Memory B cell (primary cell): Measurements from ENCODE around the gene CDC42EP4.
"Not testable (repeated sequence)": the region's sequence is repeated elsewhere in the genome, so short reads cannot be mapped to it uniquely, and the experiment has no call there.

Experiments used
- ATAC-seq: fragments of 150-1000 bp; cut with Tn5 transposase; 2 replicates; pipeline ENCODE4 v1.10.0; 2021; ENCODE audit warnings: low read depth, mild to moderate bottlenecking, moderate library complexity
- DNase-seq, 2 donors: peaks; one replicate each; pipeline ENCODE4 v3.0.0; 2022; ENCODE audit warnings: low spot score in 2 of 2
- H3K27ac Mint-ChIP-seq: one replicate; pipeline ENCODE4 v1.8.0; 2022; ENCODE audit warnings: mild to moderate bottlenecking, moderate library complexity, mixed read lengths
- H3K27me3 Mint-ChIP-seq: one replicate; pipeline ENCODE4 v1.8.0; 2022; ENCODE audit warnings: mixed read lengths
- H3K36me3 Mint-ChIP-seq: one replicate; pipeline ENCODE4 v1.8.0; 2022; ENCODE audit warnings: mild to moderate bottlenecking, mixed read lengths
- H3K4me1 Mint-ChIP-seq: one replicate; pipeline ENCODE4 v1.8.0; 2022; ENCODE audit warnings: mixed read lengths
- H3K4me3 Mint-ChIP-seq: one replicate; pipeline ENCODE4 v1.8.0; 2022; ENCODE audit warnings: mild to moderate bottlenecking, moderate library complexity, mixed read lengths
- H3K9me3 Mint-ChIP-seq: one replicate; pipeline ENCODE4 v1.8.0; 2022; ENCODE audit warnings: mixed read lengths

The CDC42EP4 gene

DNA sequence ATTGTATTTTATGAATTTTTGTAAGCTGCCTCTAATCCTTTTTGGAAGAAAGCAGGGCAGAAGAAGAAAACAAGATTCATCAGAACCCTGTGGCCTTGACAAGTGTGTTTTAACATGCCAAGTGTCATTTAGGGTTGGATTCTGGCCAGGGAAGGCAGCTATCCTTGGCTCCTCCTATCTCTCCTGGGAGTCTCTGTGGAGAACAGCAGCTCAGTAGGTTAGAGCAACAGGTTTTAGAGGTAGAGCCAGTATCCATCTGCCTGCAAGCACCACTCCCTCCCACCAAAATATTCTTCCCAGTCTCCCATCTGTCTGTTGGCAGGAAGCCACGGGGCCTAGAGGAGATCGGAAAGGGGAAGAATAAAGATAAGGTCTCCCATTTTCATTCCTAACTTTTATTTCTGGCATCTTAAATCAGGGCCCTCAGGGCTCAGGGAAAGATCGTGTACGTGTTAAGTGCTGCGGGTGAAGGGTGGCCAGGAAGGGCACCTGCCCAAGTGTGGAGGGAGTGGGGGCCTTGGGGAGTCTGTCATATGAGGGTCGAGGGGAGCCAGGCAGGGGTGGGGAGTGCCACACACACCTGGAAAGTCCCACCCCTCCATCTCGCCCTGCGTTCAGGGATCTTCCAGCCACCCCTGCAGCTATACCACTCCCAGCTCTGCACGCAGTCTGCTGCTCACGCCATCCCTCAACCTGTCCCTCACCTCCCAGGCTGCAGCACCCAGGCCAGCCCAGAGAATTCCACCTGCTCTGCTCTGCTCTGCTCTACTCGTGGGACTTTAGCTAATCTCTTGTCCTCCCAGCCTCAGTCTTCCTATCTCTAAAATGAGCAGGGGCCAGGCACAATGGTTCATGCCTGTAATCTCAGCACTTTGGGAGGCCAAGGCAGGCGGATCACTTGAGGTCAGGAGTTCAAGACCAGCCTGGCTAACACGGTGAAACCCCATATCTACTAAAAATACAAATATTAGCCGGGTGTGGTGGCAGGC, 33.0 kb downstream of the CDC42EP4 start:
- Mint-ChIP-seq H3K36me3 (no peaks in the 10 kb centered on the region), H3K9me3 (no peaks in the 10 kb centered on the region), H3K27me3 (peaks cover 6% of the 10 kb centered on the region), H3K4me1 (peaks cover 3% of the 10 kb centered on the region), H3K27ac (peak overlapping the region; percentile 78), H3K4me3 (no peak overlapping the region)
- DNase-seq (no peak), ATAC-seq (no peak)

GRCh38 chr17:73278049-73278464, 33.7 kb downstream of the CDC42EP4 start:
- peaks cover 6% of the 10 kb centered on the region for H3K27me3 Mint-ChIP-seq
- DNase-seq (no peak), ATAC-seq (no peak)
- no peak overlapping the region for H3K4me3 Mint-ChIP-seq
- H3K27ac Mint-ChIP-seq = no peak overlapping the region
- H3K36me3 Mint-ChIP-seq = no peaks in the 10 kb centered on the region
- no peaks in the 10 kb centered on the region for H3K4me1 Mint-ChIP-seq
- H3K9me3 Mint-ChIP-seq = no peaks in the 10 kb centered on the region

DNA sequence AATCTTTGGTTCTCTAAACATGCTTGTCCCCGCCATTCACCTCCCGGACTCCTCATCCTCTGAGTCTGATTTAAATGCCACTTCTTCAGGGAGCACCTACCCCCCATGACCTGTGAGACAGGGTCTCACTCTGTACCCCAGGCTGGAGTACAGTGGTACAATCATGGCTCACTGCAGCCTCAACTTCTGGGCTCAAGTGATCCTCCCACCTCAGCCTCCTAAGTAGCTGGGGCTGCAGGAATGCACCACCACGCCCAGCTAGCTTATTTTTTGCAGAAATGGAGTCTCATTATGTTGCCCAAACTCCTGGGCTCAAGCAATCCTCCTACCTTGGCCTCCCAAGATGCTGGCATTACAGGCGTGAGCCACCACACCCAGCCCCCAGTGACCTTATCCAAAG, 37.3 kb downstream of the CDC42EP4 start:
- Mint-ChIP-seq H3K4me3 (no peak overlapping the region), H3K9me3 (no peaks in the 10 kb centered on the region), H3K27me3 (peaks cover 6% of the 10 kb centered on the region), H3K36me3 (no peaks in the 10 kb centered on the region), H3K4me1 (peaks cover 5% of the 10 kb centered on the region), H3K27ac (no peak overlapping the region)
- ATAC-seq (no peak), DNase-seq (no peak)

GRCh38 chr17:73272906-73273218, 38.9 kb downstream of the CDC42EP4 start:
- H3K4me1 Mint-ChIP-seq = peaks cover 5% of the 10 kb centered on the region
- no peak for ATAC-seq
- H3K27me3 Mint-ChIP-seq = no peaks in the 10 kb centered on the region
- no peak overlapping the region for H3K27ac Mint-ChIP-seq
- no peak overlapping the region for H3K4me3 Mint-ChIP-seq
- no peaks in the 10 kb centered on the region for H3K9me3 Mint-ChIP-seq
- no peak for DNase-seq
- no peaks in the 10 kb centered on the region for H3K36me3 Mint-ChIP-seq

DNA sequence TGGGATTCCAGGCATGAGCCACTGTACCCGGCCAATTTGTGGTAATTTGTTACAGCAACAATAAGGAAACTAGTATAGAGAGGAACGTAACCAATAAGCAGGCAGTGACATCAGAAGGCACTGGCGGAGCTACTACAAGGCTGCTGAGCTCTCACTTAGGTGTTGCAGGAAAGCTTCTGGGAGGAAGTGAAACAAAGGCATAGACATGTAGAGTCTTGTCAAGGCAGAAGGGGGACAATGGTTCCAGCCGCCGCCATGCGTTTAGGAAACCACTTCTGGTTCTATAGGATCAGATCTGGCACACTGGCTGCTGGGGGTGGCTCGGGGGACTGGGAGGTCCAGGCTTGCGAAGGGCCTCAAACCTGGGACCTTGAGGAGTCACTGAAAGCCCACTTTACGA, 40.7 kb downstream of the CDC42EP4 start:
- Mint-ChIP-seq H3K27ac (no peak overlapping the region), H3K4me3 (peak overlapping the region; percentile 43), H3K27me3 (no peaks in the 10 kb centered on the region), H3K4me1 (peaks cover 5% of the 10 kb centered on the region), H3K9me3 (no peaks in the 10 kb centered on the region), H3K36me3 (no peaks in the 10 kb centered on the region)
- ATAC-seq (peak; percentile 100), DNase-seq (peak; percentile 15 to 51)

- no peak for ATAC-seq
- Mint-ChIP-seq H3K36me3 (no peaks in the 10 kb centered on the region), H3K27ac (no peak overlapping the region), H3K27me3 (no peaks in the 10 kb centered on the region), H3K4me1 (peaks cover 5% of the 10 kb centered on the region), H3K9me3 (no peaks in the 10 kb centered on the region), H3K4me3 (no peak overlapping the region)
- no peak for DNase-seq
Measured at GRCh38 chr17:73269791-73270190, 42.0 kb downstream of the CDC42EP4 start.

DNA sequence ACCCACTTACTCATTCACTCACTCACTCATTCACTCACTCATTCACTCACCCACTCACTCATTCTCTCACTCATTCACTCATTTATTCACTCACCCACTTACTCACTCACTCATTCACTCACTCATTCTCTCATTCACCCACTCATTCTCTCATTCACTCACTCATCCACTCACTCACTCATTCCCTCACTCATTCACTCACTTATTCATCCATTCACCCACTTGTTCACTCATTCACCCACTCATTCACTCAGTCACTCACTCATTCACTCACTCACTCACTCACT, 42.5 kb downstream of the CDC42EP4 start:
- Mint-ChIP-seq H3K36me3 (no peaks in the 10 kb centered on the region), H3K9me3 (no peaks in the 10 kb centered on the region)

GRCh38 chr17:73268582-73269328, 43.0 kb downstream of the CDC42EP4 start:
- no peak for DNase-seq
- H3K4me1 Mint-ChIP-seq = peaks cover 5% of the 10 kb centered on the region
- no peak for ATAC-seq
- no peaks in the 10 kb centered on the region for H3K36me3 Mint-ChIP-seq
- no peak overlapping the region for H3K27ac Mint-ChIP-seq
- H3K27me3 Mint-ChIP-seq = no peaks in the 10 kb centered on the region
- no peaks in the 10 kb centered on the region for H3K9me3 Mint-ChIP-seq
- H3K4me3 Mint-ChIP-seq = no peak overlapping the region

More for the DNA sequence above, 42.5 kb downstream of the CDC42EP4 start:
- Mint-ChIP-seq H3K27me3 (no peaks in the 10 kb centered on the region), H3K4me3 (no peak overlapping the region), H3K27ac (no peak overlapping the region), H3K4me1 (peaks cover 5% of the 10 kb centered on the region)
- DNase-seq = no peak
- ATAC-seq = no peak

DNA sequence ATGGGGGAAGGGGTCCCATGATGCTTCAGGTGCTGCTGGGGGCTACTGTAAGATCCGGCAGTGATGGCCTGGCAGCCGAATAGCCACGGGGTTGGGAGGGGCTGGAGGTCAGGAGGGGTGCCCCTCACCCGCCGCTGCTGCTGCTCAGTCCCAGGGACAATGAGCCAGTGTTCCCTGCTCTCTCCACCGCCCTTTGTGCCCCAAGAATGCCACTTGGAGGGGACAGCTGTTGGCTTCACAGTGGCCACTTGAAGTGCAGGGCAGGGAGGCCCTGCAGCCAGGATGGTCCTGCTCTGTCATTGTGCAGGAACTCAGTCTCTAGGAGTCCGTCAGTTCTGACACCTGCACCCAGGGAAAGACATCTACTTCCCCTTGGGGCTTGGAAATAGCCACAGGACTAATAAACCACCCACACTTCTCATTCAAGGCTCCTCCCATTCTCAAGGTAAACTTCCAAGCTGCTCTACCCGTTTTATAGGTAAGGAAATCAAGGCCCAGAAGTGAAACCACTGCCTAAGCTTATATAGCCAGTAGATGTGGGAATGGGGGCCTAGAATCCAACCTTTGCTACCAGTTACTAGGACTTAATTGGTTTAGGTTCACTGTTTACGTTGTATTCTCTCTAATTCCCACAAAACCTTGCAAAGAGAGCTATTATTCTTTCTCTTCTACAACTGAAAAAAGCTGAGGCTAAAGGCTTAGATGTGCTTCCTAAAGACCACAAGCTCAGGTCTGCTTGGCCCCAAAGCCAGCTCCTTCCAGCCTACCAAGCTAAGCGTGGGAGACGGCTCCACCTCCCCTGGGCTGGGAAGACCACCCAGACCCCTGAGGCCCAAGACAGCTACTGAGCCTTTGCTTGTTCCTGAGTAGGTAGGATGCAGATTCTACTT, 43.9 kb downstream of the CDC42EP4 start:
- DNase-seq = no peak
- Mint-ChIP-seq H3K36me3 (no peaks in the 10 kb centered on the region), H3K27me3 (peaks cover 4% of the 10 kb centered on the region), H3K4me1 (peaks cover 5% of the 10 kb centered on the region), H3K9me3 (no peaks in the 10 kb centered on the region), H3K27ac (no peak overlapping the region), H3K4me3 (no peak overlapping the region)
- no peak for ATAC-seq

- Mint-ChIP-seq H3K9me3 (no peaks in the 10 kb centered on the region), H3K36me3 (no peaks in the 10 kb centered on the region), H3K27ac (no peak overlapping the region), H3K4me3 (no peak overlapping the region), H3K27me3 (peaks cover 4% of the 10 kb centered on the region), H3K4me1 (peaks cover 5% of the 10 kb centered on the region)
- ATAC-seq = no peak
- DNase-seq = no peak
Measured at GRCh38 chr17:73266796-73267195, 45.0 kb downstream of the CDC42EP4 start.

DNA sequence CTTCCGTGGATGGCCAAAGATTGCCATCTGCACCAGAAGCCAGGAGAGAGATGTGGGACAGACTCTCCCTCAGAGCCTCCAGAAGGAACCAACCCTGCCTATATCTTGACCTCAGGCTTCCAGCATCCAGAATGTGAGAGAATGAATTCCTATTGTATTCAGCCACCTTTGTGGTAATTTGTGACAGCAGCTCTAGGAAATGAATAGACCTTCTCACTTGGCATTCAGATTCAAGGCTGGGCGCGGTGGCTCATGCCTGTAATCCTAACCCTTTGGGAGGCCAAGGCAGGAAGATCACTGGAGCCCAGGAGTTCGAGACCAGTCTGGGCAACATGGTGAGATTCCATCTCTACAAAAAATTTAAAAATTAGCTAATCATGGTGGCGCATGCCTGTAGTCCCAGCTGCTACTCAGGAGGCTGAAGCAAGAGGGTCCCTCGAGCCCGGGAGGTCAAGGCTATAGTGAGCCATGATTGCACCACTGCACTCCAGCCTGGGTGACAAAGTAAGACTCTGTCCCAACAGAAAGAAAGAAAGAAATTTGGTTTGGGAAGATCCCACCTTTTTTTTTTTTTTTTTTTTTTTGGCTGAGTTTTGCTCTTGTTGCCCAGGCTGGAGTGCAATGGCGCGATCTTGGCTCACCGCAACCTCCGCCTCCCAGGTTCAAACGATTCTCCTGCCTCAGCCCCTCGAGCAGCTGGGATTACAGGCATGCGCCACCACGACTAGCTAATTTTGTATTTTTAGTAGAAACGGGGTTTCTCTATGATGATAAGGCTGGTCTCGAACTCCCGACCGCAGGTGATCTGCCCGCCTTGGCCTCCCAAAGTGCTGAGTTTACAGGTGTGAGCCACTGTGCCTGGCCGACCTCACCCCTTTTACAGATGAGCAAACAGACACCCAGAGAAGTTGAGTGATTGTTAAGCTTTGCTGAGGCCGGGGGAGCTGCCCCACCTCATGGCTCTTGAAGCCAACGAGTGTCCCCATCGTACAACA, 45.9 kb downstream of the CDC42EP4 start:
- H3K4me3 Mint-ChIP-seq = no peak overlapping the region
- H3K27me3 Mint-ChIP-seq = peaks cover 4% of the 10 kb centered on the region
- peaks cover 2% of the 10 kb centered on the region for H3K4me1 Mint-ChIP-seq

GRCh38 chr17:73264448-73264847, 47.4 kb downstream of the CDC42EP4 start:
- not testable (repeated sequence) for H3K27me3 Mint-ChIP-seq, H3K4me3 Mint-ChIP-seq, H3K27ac Mint-ChIP-seq

More for the DNA sequence above, 45.9 kb downstream of the CDC42EP4 start:
- ATAC-seq (no peak), DNase-seq (no peak)
- Mint-ChIP-seq H3K36me3 (no peaks in the 10 kb centered on the region), H3K9me3 (no peaks in the 10 kb centered on the region), H3K27ac (no peak overlapping the region)

More at GRCh38 chr17:73264448-73264847, 47.4 kb downstream of the CDC42EP4 start:
- DNase-seq, H3K4me1 Mint-ChIP-seq, ATAC-seq, H3K36me3 Mint-ChIP-seq, H3K9me3 Mint-ChIP-seq: not testable (repeated sequence)
